GM12801 (cell line): ENCODE measurements around the gene HRK.

Experiments used
- TF ChIP-seq, protein P1 (sequence below): IDR thresholded peaks from one replicate; pipeline ENCODE4 v1.5.1; 2011; ENCODE audit warnings: control low read depth; ENCODE audit not compliant: insufficient read length; ENCODE audit errors: extremely low read depth

The HRK gene

DNA sequence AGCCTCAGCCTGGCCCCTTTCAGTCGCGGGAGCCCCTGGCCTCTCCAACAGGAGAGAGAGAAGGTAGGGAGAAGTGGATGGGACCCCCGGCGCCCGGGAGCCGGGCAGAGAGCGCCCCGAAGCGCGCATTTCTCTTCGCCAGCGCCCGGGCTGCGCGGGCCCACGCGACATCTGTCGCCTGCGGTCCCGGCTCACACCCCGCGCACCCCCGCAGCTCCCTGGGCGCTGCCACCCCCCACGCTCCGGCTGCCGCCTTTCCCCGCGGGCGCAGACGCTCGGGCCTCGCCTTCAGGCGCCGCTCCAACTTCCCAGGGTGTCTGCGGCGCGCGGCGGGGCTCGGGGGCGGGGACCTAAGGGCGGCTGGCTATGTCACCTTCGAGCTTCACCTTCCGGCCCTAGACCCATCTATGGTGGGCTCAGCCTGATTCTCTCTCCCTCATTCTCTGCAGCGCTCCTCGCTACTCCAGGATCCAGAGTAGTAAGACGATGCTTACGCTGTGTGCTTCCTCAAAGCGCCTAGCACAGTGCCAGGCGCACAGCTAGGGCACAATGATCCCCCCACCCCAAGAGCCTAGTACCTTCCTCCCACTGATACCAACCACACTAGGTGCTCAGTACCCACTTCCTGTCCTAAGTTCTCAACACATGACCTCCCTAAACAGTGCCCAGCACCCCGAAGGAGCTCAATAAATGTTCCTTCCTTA lies 1.6 kb downstream of the HRK start:
- TF ChIP-seq, protein P1, sequence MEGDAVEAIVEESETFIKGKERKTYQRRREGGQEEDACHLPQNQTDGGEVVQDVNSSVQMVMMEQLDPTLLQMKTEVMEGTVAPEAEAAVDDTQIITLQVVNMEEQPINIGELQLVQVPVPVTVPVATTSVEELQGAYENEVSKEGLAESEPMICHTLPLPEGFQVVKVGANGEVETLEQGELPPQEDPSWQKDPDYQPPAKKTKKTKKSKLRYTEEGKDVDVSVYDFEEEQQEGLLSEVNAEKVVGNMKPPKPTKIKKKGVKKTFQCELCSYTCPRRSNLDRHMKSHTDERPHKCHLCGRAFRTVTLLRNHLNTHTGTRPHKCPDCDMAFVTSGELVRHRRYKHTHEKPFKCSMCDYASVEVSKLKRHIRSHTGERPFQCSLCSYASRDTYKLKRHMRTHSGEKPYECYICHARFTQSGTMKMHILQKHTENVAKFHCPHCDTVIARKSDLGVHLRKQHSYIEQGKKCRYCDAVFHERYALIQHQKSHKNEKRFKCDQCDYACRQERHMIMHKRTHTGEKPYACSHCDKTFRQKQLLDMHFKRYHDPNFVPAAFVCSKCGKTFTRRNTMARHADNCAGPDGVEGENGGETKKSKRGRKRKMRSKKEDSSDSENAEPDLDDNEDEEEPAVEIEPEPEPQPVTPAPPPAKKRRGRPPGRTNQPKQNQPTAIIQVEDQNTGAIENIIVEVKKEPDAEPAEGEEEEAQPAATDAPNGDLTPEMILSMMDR = no peak

DNA sequence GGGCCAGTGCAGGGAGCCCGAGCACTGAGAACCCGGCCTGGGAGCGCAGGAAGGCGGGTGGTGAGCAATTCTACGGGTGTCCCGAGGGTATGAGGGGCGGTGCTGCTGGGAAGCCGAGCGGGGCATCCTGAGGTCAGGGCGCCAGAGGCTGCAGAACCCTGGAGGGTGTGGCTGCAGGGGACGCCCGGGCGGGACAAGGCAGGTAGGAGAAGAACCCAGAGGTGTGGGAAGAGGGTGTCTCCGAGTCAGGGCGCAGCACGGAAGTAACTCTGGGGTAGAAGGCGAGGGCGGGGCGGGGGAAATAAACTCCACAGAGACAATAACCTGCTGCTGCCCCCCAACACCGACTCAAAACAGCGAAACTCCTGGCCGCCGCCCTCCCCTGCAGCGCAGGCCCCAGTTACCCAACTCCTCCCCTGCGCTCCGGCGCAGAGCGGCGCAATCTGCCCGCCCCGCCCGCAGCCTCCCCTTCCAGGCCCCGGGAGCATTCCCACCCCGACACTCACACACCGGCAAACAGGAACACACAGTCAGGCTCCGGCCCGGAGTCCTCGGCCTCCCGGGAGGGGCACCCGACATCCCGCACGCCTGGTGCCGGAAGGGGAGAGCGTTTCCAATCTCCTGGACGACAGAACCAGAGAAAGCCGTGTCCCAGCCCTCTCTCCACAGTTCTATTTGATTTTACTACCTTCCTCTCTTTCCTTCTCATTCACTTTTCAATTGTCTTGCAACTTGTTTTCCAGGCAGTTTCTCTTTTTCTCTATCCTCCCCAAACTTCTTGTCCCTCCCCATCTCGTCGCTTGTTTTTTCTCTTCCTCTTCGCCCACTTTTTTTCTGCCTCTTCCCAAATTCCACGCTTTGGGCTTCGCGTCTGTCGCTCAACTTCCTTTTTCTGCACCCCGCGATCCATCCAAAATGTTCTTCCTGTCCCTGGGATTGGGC lies 2.4 kb downstream of the HRK start:
- TF ChIP-seq, protein P1 = no peak

DNA sequence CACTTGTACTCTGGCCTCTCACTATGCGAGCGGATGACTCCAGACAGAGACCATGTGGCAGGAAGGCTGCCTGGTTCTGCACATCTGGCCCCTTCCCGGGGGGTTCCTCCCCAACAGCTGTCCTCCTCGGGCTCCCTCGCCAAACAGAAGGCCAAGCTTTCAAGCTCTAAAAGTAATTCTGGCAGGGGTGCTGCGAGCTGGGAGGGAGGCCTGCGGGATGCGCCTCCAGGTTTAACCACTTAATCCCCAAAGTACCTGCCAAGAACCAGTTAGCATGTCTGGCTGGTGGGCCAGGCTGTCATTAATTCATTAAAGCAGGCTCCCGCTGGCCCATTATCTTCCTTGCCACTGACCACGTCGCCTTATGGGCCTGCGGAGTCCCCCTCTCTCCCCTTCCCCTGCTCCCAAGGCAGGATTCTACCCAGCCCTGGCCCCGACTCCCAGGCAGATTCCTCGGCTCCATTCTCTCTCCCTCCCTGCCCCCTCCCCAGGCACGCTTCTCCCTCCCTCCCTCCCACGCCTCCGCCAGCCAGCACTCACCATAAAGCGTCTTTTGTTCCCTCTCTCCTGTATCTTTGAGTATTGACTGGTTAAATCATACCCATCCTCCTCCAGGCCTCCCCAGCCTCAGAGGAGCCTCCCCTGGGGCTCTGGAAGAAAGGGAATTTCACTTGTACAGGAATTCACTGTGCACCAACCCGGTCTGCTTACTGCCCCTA lies 4.9 kb downstream of the HRK start:
- TF ChIP-seq, protein P1 = no peak

DNA sequence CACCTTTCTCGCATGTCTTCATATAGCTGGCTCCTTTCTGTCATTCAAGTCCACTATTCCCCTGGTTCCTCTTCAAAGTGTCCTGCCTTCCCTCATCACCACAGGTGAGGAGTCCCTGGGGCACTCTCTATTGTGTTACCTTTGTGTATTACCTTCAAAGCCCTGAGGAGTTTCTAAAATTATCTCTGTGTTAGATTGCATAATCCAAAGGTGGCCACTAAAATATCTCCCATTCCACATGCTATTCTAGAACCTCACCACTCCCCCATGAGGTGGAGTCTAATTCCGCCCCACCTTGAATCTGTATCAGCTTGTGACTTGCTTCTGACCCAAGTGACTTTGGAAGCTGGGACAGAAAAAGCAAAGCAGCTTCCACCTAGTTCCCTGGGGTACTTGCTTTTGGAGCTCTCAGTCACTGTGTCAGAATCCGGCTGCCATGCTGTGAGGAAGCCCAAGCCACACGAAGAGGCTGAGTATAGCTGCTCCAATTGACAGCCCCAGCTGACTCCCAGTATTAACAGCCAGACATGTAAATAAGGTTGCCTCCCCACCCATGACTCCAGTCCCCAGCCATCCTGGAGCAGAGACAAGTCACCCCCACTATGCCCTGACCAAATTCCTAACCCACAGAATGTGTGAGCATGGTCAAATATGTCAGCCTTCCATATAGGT lies 6.8 kb downstream of the HRK start:
- TF ChIP-seq, protein P1 = no peak

DNA sequence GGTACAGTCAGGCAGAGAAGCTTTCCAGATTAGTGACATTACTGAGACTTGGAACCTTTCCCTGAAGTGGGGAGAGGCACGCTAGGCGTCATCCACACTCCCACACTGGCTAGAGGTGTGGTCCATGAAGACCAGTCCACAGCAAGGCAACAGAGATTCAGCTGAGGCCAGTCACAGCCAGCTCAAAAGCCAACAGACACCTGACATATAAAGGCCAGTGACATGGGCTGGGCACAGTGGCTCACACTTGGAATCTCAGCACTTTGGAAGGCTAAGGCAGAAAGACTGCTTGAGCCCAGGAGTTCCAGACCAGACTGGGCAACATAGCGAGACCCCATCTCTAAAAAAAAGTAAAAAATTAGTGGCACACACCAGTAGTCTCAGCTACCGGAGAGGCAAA lies 10.9 kb downstream of the HRK start:
- TF ChIP-seq, protein P1 = no peak

DNA sequence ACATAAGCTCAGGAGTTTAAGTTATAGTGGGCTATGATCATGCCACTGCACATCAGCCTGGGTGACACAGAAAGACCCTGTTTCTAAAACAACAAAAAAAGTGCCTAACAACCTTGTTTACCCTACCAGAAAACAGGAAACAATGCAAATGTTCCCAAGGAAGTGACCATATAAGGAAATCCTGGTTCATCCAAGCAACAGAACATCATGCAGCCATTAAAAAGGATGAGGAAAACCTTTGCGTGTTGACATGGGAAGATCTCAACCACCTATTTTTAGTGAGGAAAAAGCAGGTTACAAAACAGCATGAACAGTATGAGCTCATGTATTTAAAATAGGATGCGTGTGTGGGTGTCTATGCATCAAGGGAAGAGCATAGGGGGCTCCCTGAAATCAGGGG lies 13.7 kb downstream of the HRK start:
- TF ChIP-seq, protein P1 = no peak
